NT2/D1 (cell line): Measurements from ENCODE around the gene CHI3L2.

ENCODE experiments used
- DNase-seq: peaks from one replicate; pipeline ENCODE4 v3.0.0-alpha.2; 2011; ENCODE audit warnings: low read depth, low spot score
- H3K27me3 ChIP-seq: 2 replicates; pipeline ENCODE4 v1.6.0; 2011; ENCODE audit warnings: mild to moderate bottlenecking; ENCODE audit not compliant: insufficient read length, insufficient read depth
- H3K36me3 ChIP-seq: 2 replicates; pipeline ENCODE4 v1.6.1; 2011; ENCODE audit warnings: mild to moderate bottlenecking, low read length, mixed read lengths; ENCODE audit not compliant: insufficient read depth, insufficient read length
- H3K4me1 ChIP-seq: 2 replicates; pipeline ENCODE4 v1.5.1; 2011; ENCODE audit not compliant: insufficient read depth, insufficient read length
- H3K4me3 ChIP-seq: 2 replicates; pipeline ENCODE4 v1.5.1; 2011; ENCODE audit warnings: low read depth; ENCODE audit not compliant: insufficient read length
- H3K9ac ChIP-seq: 2 replicates; pipeline ENCODE4 v1.6.0; 2011; ENCODE audit warnings: low read depth; ENCODE audit not compliant: insufficient read length
- H3K9me3 ChIP-seq: 2 replicates; pipeline ENCODE4 v1.5.1; 2011; ENCODE audit warnings: mild to moderate bottlenecking, low read length; ENCODE audit not compliant: insufficient read depth
- SUZ12 ChIP-seq: IDR thresholded peaks from 2 replicates; pipeline ENCODE4 v1.6.1; 2011; ENCODE audit not compliant: insufficient read length, insufficient read depth; ENCODE audit errors: extremely low read depth
- YY1 ChIP-seq: IDR thresholded peaks from 2 replicates; pipeline ENCODE4 v1.6.1; 2011; ENCODE audit not compliant: insufficient read length, insufficient read depth
- ZNF274 ChIP-seq: IDR thresholded peaks from 2 replicates; pipeline ENCODE4 v1.6.1; 2011; ENCODE audit warnings: mild to moderate bottlenecking, low read depth, low read length

CHI3L2 gene

GRCh38 chr1:111247125-111247838 is 19.8 kb downstream of the CHI3L2 start:
- Histone ChIP-seq H3K36me3 (no peaks in the 10 kb centered on the region), H3K9ac (no peak overlapping the region)
- TF ChIP-seq ZNF274 (no peak), YY1 (no peak), SUZ12 (no peak)

GRCh38 chr1:111249960-111250359 is 22.4 kb downstream of the CHI3L2 start:
- Histone ChIP-seq H3K4me3 (no peak overlapping the region), H3K9ac (no peak overlapping the region), H3K9me3 (no peaks in the 10 kb centered on the region), H3K4me1 (no peaks in the 10 kb centered on the region), H3K27me3 (peaks cover 2% of the 10 kb centered on the region), H3K36me3 (no peaks in the 10 kb centered on the region)
- no peak for DNase-seq
- no peak for TF ChIP-seq ZNF274
- no peak for TF ChIP-seq SUZ12
- no peak for TF ChIP-seq YY1

More at GRCh38 chr1:111247125-111247838, 19.8 kb downstream of the CHI3L2 start:
- H3K9me3 ChIP-seq = no peaks in the 10 kb centered on the region
- H3K4me3 ChIP-seq = no peak overlapping the region
- peaks cover 2% of the 10 kb centered on the region for H3K27me3 ChIP-seq
- DNase-seq = no peak
- H3K4me1 ChIP-seq = no peaks in the 10 kb centered on the region

- DNase-seq = no peak
- Histone ChIP-seq H3K9me3 (no peaks in the 10 kb centered on the region), H3K4me3 (no peak overlapping the region), H3K27me3 (peaks cover 2% of the 10 kb centered on the region), H3K36me3 (no peaks in the 10 kb centered on the region), H3K4me1 (no peaks in the 10 kb centered on the region), H3K9ac (no peak overlapping the region)
- no peak for TF ChIP-seq YY1
- TF ChIP-seq ZNF274 = no peak
- TF ChIP-seq SUZ12 = no peak
Observed at GRCh38 chr1:111251570-111251969, 24.1 kb downstream of the CHI3L2 start.

GRCh38 chr1:111252786-111253185 is 25.3 kb downstream of the CHI3L2 start:
- no peak overlapping the region for H3K4me3 ChIP-seq
- H3K9ac ChIP-seq = no peak overlapping the region
- no peak for DNase-seq
- no peaks in the 10 kb centered on the region for H3K9me3 ChIP-seq
- TF ChIP-seq SUZ12 = no peak
- TF ChIP-seq ZNF274 = no peak
- TF ChIP-seq YY1 = no peak
- no peaks in the 10 kb centered on the region for H3K36me3 ChIP-seq
- no peaks in the 10 kb centered on the region for H3K4me1 ChIP-seq
- peaks cover 2% of the 10 kb centered on the region for H3K27me3 ChIP-seq

- Histone ChIP-seq H3K36me3 (no peaks in the 10 kb centered on the region), H3K4me1 (no peaks in the 10 kb centered on the region), H3K4me3 (no peak overlapping the region), H3K27me3 (peaks cover 2% of the 10 kb centered on the region), H3K9ac (no peak overlapping the region), H3K9me3 (no peaks in the 10 kb centered on the region)
- TF ChIP-seq SUZ12 = no peak
- TF ChIP-seq ZNF274 = no peak
- no peak for TF ChIP-seq YY1
- no peak for DNase-seq
Observed at GRCh38 chr1:111253876-111254275, 26.4 kb downstream of the CHI3L2 start.

- TF ChIP-seq ZNF274 (no peak), YY1 (no peak), SUZ12 (no peak)
- H3K4me1 ChIP-seq = no peaks in the 10 kb centered on the region
- no peak overlapping the region for H3K4me3 ChIP-seq
- no peak for DNase-seq
- no peaks in the 10 kb centered on the region for H3K27me3 ChIP-seq
- no peaks in the 10 kb centered on the region for H3K9me3 ChIP-seq
- H3K36me3 ChIP-seq = no peaks in the 10 kb centered on the region
- no peak overlapping the region for H3K9ac ChIP-seq
Observed at GRCh38 chr1:111256988-111257658, 29.6 kb downstream of the CHI3L2 start.

- Histone ChIP-seq H3K4me3 (no peak overlapping the region), H3K9me3 (no peaks in the 10 kb centered on the region), H3K27me3 (no peaks in the 10 kb centered on the region), H3K4me1 (no peaks in the 10 kb centered on the region), H3K36me3 (no peaks in the 10 kb centered on the region), H3K9ac (no peak overlapping the region)
- TF ChIP-seq SUZ12 (no peak), YY1 (no peak), ZNF274 (no peak)
- DNase-seq = no peak
Observed at GRCh38 chr1:111267801-111268508, 40.4 kb downstream of the CHI3L2 start.
